OCI-LY3 (cell line): ENCODE measurements around the gene TRIO.

Experiments used
- H2AFZ ChIP-seq: fragments of 200-600, 300-600 bp; shearing (Covaris generic); 2 replicates; pipeline ENCODE4 v1.6.0; 2014; ENCODE audit warnings: antibody characterized with exemption, low read depth, low read length
- H3K27ac ChIP-seq: fragments of 200-600, 300-600 bp; sonication (generic); 2 replicates; pipeline ENCODE4 v1.5.1; 2014; ENCODE audit warnings: mild to moderate bottlenecking, low read length, moderate library complexity, mixed read lengths
- H3K27me3 ChIP-seq: fragments of 200-600, 300-600 bp; sonication (generic); 2 replicates; pipeline ENCODE4 v1.6.1; 2014; ENCODE audit warnings: low read depth, low read length, mixed read lengths
- H3K36me3 ChIP-seq: fragments of 200-600, 300-600 bp; sonication (generic); replicated peaks from 2 replicates; pipeline ENCODE3; 2014; ENCODE audit warnings: low read depth, low read length, mixed read lengths
- H3K4me1 ChIP-seq: fragments of 300-600, 200-600 bp; sonication (generic); 2 replicates; pipeline ENCODE4 v1.6.1; 2014; ENCODE audit warnings: low read length, mixed read lengths
- H3K4me2 ChIP-seq: fragments of 200-600, 300-600 bp; sonication (generic); 2 replicates; pipeline ENCODE4 v1.6.1; 2014; ENCODE audit warnings: low read length, mixed read lengths
- H3K4me3 ChIP-seq: fragments of 300-600, 200-600 bp; sonication (generic); 2 replicates; pipeline ENCODE4 v1.5.1; 2014; ENCODE audit warnings: antibody characterized with exemption, mild to moderate bottlenecking, low read length, moderate library complexity
- H3K79me2 ChIP-seq: fragments of 300-600, 200-600 bp; shearing (Covaris generic); 2 replicates; pipeline ENCODE4 v1.6.1; 2014; ENCODE audit warnings: mild to moderate bottlenecking, low read length, mixed read lengths
- H3K9ac ChIP-seq: fragments of 300-600, 200-600 bp; shearing (Covaris generic); 2 replicates; pipeline ENCODE4 v1.6.0; 2014; ENCODE audit warnings: mild to moderate bottlenecking, low read length, moderate library complexity
- H3K9me3 ChIP-seq: fragments of 200-600, 300-600 bp; shearing (Covaris generic); 2 replicates; pipeline ENCODE4 v1.6.1; 2014; ENCODE audit warnings: low read length, mixed read lengths; ENCODE audit not compliant: insufficient read depth
- H4K20me1 ChIP-seq: fragments of 200-600, 300-600 bp; sonication (generic); 2 replicates; pipeline ENCODE4 v1.6.1; 2016; ENCODE audit warnings: low read length, mixed read lengths; ENCODE audit not compliant: insufficient read depth
- CTCF ChIP-seq: fragments of 200-600, 300-600 bp; sonication (generic); IDR thresholded peaks from 2 replicates; pipeline ENCODE4 v1.5.1; 2014; ENCODE audit warnings: antibody characterized with exemption, low read length, low read depth
- EZH2phosphoT487 ChIP-seq: fragments of 200-600 bp; shearing (Covaris generic); IDR thresholded peaks from 2 replicates; pipeline ENCODE4 v1.6.1; 2018; ENCODE audit warnings: antibody characterized with exemption, mixed run types, low read depth

Gene TRIO

GRCh38 chr5:14373685-14374084, 230.5 kb downstream of the TRIO start:
- Histone ChIP-seq H3K9me3 (no peaks in the 10 kb centered on the region), H4K20me1 (no peaks in the 10 kb centered on the region), H3K9ac (no peak overlapping the region), H3K27ac (no peak overlapping the region), H3K27me3 (peaks cover under 1% of the 10 kb centered on the region; the same call in 1 of the 2 replicates), H3K4me1 (peaks cover 7% of the 10 kb centered on the region), H3K4me2 (no peak overlapping the region), H3K36me3 (no peaks in the 10 kb centered on the region), H3K79me2 (no peaks in the 10 kb centered on the region), H2AFZ (no peak overlapping the region), H3K4me3 (no peak overlapping the region)
- TF ChIP-seq CTCF: no peak
- no peak for TF ChIP-seq EZH2phosphoT487

DNA sequence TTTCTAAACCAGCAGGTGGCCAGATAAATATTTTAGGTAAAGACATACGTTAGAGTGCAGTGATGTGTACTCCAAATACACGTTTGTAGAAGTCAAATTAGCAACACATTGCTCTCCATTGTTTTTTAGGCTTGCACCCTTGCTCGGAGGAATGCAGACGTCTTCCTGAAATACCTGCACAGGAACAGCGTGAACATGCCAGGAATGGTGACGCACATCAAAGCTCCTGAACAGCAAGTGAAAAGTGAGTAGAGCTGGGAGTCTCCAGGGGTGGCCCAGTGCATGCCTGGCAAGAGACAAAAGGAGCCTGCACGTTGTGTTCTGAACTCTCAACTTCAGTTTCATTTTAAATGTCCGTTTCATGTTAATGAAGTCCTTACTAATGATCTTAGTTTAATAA, 231.0 kb downstream of the TRIO start:
- no peak for TF ChIP-seq EZH2phosphoT487
- no peak overlapping the region for H3K27ac ChIP-seq

GRCh38 chr5:14376789-14377188, 233.6 kb downstream of the TRIO start:
- no peak overlapping the region for H3K27ac ChIP-seq
- peaks cover 15% of the 10 kb centered on the region for H3K4me1 ChIP-seq
- H3K4me3 ChIP-seq: no peak overlapping the region
- no peaks in the 10 kb centered on the region for H4K20me1 ChIP-seq
- H3K4me2 ChIP-seq: no peak overlapping the region
- no peak overlapping the region for H2AFZ ChIP-seq
- H3K9me3 ChIP-seq: no peaks in the 10 kb centered on the region
- H3K36me3 ChIP-seq: no peaks in the 10 kb centered on the region
- no peak for TF ChIP-seq CTCF
- TF ChIP-seq EZH2phosphoT487: no peak
- H3K79me2 ChIP-seq: no peaks in the 10 kb centered on the region
- peaks cover 7% of the 10 kb centered on the region; the same call in 1 of the 2 replicates for H3K27me3 ChIP-seq
- no peak overlapping the region for H3K9ac ChIP-seq

More for the DNA sequence above, 231.0 kb downstream of the TRIO start:
- Histone ChIP-seq H3K4me3 (no peak overlapping the region), H3K79me2 (no peaks in the 10 kb centered on the region), H3K4me1 (peaks cover 7% of the 10 kb centered on the region), H3K9ac (no peak overlapping the region), H3K27me3 (no peaks in the 10 kb centered on the region; the same call in 1 of the 2 replicates), H2AFZ (no peak overlapping the region), H4K20me1 (no peaks in the 10 kb centered on the region), H3K4me2 (no peak overlapping the region), H3K36me3 (no peaks in the 10 kb centered on the region), H3K9me3 (no peaks in the 10 kb centered on the region)

DNA sequence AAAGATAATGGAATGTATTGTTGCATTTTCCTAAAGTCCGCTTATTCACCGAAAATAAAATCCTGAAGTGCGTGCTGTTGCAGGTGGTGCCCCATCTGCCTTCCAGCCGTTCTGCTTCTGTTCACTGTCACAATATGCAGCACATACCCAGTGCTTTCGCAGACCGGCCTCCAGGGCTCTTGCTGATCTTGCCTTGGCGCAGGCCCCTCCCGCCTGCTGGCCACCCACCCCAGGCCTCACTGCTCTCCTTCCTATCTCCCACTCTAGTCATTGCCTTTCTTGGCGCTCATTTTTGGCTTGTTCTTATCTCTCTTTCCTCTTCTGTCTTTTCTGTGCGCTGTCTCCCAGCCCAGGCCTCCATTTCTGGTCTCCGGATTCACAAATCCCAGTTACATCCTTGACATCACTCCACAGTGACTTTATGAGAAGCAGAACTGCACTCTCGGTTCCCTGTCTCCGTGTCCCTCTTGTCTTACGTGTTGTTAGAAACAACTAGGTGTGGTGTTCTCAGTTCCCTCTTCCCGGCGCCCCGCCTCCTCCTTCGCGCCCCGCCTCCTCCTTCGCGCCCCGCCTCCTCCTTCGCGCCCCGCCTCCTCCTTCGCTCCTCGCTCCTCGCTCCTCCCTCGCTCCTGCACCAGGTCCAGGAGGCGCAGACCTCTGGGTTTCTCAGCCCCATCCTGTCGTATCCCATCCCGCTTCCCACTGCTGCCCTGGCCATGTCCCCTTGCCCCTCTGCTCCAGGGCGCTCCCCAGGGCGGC, 236.8 kb downstream of the TRIO start:
- H2AFZ ChIP-seq: no peak overlapping the region
- no peaks in the 10 kb centered on the region for H3K9me3 ChIP-seq
- peaks cover 7% of the 10 kb centered on the region; the same call in 1 of the 2 replicates for H3K27me3 ChIP-seq
- no peak overlapping the region for H3K27ac ChIP-seq
- peaks cover 14% of the 10 kb centered on the region for H3K4me1 ChIP-seq
- no peaks in the 10 kb centered on the region for H3K79me2 ChIP-seq
- H3K4me2 ChIP-seq: peak overlapping the region; percentile 45
- H4K20me1 ChIP-seq: no peaks in the 10 kb centered on the region
- H3K36me3 ChIP-seq: no peaks in the 10 kb centered on the region
- no peak overlapping the region for H3K9ac ChIP-seq
- no peak for TF ChIP-seq CTCF
- TF ChIP-seq EZH2phosphoT487: no peak
- 0 out of 2 replicates have a peak overlapping the region, but pooled peaks have one; percentile 18 for H3K4me3 ChIP-seq
